Measurements from ENCODE around the gene GOLGA6C.
"Not testable (repeated sequence)": the region's sequence is repeated elsewhere in the genome, so short reads cannot be mapped to it uniquely, and the experiment has no call there.

Gene GOLGA6C, protein sequence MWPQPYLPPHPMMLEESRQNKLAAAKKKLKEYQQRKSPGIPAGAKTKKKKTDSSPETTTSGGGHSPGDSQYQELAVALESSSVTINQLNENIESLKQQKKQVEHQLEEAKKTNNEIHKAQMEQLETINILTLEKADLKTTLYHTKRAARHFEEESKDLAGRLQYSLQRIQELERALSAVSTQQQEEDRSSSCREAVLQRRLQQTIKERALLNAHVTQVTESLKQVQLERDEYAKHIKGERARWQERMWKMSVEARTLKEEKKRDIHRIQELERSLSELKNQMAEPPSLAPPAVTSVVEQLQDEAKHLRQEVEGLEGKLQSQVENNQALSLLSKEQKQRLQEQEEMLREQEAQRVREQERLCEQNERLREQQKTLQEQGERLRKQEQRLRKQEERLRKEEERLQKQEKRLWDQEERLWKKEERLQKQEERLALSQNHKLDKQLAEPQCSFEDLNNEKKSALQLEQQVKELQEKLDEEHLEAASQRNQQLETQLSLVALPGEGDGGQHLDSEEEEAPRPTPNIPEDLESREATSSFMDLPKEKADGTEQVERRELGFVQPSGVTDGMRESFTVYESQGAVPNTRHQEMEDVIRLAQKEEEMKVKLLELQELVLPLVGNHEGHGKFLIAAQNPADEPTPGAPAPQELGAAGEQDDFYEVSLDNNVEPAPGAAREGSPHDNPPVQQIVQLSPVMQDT

DNA sequence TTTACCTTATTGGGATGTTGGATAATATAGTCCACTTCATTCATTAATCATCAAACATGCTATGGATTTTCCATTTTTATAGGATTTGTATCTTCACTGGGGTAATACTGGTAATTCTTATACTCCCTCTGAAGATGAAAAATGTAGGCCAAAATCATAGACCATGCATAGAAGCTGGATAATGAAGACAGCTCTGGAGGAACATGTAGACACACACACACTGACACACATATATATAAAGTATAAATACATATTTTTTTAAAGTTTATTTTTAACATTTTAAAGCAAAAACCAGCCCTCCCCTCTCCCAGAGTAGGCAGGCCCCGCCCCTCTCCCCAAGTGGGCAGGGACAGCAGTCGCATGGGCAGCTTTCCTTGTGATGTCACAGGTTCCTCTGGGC, at the start of gene GOLGA6C:
TSS of gene GOLGA6C (plus strand) at position 301 of the 400 bp plus-strand sequence. CDS start 265 bp downstream, outside the sequence.
- DNase-seq = not testable (repeated sequence)

DNA sequence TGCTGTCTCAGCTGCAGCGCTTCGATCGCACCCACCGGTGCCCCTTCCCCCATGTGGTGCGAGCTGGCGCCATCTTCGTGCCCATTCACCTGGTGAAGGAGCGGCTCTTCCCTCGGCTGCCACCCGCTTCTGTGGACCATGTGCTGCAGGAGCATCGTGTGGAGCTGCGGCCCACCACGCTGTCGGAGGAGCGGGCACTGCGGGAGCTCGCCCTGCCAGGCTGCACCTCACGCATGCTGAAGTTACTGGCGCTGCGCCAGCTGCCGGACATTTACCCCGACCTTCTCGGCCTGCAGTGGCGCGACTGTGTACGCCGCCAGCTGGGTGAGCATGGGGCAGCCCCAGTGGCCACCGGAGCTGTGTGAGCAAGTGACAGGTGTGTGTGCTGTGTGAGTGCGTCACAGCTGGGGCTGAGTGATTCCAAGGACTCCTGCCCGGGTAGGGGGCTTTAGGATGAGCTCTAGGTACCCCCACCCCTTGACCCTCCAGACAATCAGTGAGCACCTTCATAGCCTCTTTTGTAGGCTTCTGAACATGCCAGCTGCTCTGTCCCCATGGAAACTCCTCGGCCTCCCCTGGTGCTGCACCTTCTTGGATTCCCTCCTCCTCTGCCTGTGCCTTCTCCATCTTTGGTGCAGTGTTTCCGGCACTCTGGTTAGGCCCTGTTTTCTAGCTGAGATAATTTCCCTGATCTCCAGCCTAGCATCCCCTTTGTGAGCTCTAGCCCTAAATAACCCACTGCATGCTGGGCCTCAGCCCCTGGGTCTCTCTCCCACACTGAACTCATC, 49.4 kb upstream of the GOLGA6C start:
- no peak for DNase-seq

GRCh38 chr15:75209289-75209676, 48.9 kb upstream of the GOLGA6C start:
- no peak for DNase-seq

- no peak for DNase-seq
Observed at GRCh38 chr15:75210811-75211230, 47.3 kb upstream of the GOLGA6C start.

DNA sequence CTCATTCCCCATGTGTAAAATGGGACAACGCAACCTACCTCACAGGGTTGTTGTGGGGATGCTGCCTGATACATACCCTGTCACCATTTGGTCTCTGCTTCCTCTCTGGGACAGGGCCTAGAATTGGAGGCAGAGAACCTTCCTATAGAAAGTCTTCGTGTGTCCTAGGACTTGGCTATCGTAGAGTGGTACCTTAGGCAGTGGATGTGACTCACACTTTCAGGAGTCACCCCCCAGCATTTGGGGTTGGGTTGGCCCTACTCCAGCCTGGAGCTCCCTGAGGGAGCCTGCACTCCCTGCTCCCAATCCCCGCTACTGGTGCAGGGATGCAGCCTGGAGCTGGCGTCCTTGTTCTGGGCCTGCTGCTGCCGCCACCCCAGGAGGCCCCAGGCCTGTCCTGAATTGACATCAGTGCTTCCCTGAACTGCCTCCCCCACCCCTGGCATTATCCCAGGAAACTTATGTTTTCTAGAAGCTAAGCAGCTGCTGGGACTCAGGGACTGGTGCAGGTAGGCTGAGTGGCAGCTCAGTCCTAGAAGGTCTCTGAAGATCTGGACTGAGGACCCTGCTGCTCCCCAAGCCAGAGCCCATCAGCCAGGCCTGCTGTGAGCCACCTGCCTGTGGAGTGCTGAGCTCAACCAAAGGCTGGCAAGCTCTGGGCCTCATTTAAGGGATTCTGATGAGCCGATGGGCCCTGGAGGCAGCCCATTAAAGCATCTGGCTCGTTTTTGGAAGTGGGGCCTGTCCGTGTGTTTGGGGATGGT, 46.5 kb upstream of the GOLGA6C start:
- DNase-seq = no peak

GRCh38 chr15:75212200-75212858, 45.8 kb upstream of the GOLGA6C start:
- DNase-seq = no peak

DNA sequence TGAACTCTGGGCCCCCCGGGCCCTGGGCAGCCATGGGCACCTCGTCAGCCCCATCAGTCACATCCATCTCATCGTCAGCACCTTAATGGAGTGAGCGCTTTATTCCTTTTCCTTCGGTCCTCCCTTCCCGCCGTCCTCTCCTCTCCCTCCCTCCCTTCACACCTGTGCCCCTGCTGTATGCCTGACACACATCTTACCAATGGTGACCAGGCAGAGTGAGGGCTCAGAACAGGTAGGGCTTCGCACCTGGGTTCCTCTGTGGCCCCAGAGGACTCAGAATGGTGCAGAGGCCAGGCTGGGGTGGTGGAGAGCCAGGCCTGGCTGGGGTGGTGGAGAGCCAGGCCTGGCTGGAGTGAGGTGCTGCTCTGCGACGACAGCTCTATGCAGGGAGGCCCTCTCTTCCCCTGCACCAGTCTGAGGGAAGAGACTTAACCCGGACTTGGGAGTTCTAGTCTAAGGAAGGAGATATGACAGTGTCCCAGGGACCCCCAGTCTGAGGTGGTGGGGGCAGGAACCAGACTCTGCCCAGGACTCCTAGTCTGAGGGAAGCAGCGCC, 44.8 kb upstream of the GOLGA6C start:
- no peak for DNase-seq

GRCh38 chr15:75213768-75214221, 44.3 kb upstream of the GOLGA6C start:
- no peak for DNase-seq

- no peak for DNase-seq
Observed at GRCh38 chr15:75214293-75215096, 43.6 kb upstream of the GOLGA6C start.

- DNase-seq = peak; percentile 54
Observed at GRCh38 chr15:75215107-75216004, 42.8 kb upstream of the GOLGA6C start.

DNA sequence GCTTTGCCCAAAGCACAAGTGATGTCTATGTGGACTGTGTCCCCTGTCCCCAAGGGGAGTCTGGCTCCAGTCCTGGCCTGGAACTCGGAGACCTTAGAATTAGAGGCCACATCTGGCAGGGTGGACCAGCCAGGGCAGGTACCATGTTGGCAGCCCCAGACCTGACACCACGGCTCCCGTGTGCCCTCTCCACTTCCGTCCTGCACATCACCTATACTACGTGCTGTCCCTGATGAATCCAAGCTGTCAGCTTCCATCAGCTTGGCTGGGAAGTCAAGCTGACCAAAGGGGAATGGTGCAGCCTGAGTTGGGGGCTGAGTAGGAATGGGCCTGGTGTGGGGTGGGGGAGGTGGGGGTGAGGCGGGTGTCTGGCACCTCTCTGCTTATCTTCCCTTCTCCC, 41.1 kb upstream of the GOLGA6C start:
- no peak for DNase-seq

DNA sequence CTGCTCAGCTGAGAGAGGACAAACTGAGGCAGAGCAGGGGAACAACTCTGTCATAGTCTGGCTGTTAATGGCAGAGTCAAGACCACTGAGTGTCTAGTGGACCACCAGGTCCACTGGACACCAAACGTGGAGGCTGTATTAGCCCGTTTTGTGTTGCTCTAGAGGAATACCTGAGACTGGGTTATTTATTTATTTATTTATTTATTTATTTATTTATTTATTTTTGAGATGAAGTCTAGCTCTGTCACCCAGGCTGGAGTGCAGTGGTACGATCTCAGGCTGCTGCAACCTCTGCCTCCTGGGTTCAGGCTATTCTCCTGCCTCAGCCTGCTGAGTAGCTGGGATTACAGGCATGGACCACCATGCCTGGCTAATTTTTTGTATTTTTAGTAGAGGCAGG, 40.6 kb upstream of the GOLGA6C start:
- DNase-seq = not testable (repeated sequence)

GRCh38 chr15:75219507-75219929, 38.6 kb upstream of the GOLGA6C start:
- DNase-seq = not testable (repeated sequence)

GRCh38 chr15:75223688-75224087, 34.4 kb upstream of the GOLGA6C start:
- DNase-seq = no peak

GRCh38 chr15:75224281-75224680, 33.9 kb upstream of the GOLGA6C start:
- DNase-seq = no peak

DNA sequence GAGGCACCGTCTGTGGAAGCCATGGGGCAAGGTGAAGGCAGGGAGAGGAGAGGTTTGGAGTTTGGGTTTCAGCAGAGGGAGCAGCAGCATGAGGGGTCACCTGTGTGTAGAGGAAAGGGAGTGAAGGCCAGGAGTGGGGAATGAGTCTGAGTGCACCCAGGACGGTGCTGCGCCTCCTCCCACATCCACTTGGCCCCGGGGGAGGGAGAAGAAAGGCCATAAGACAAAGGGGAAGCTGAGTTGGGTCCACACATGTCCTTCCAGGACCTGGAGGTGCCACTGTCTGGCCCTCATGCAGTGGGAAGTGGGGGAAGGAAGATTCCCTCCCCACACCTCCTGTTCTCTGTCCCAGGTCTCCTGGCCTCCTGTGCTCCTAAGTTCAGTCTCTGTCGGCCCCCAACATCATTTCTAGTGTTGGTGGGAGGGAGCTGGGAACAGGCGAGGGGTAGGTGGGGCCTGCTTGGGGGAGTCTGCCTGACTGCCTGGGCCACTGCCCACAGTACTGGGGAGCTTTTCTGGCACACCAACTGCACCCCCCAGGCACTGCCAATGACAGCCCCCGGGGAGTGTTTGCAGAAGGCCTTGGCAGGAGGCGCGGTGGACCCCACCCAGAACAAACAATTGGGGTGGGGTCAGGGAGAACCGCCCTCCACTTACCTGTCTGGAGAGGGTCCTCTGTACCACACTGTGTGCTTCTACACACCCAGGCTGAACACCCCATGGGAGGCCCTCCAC, 32.9 kb upstream of the GOLGA6C start:
- DNase-seq = not testable (repeated sequence)

GRCh38 chr15:75225951-75226732, 32.0 kb upstream of the GOLGA6C start:
- DNase-seq = no peak

DNA sequence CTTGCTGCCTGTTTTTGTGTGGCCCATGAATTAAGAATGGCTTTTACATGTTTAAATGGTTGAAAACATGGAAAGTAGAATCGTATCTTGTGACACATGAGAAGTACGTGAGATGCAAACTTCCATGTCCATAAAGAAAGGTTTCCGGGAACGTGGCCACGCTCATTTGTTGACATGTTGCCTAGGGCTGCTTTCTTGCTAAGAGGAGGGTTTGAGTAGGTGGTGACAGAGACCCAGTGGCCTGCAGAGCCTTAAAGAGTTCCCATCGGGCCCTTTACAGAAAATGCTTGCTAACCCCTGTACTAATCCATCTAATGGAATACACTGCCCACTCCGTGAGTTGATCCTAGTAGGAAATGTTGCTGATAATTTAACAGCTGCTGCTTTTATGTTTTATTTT, 31.0 kb upstream of the GOLGA6C start:
- DNase-seq = not testable (repeated sequence)

All from GDM1 (cell line).